WTC11 (cell line): ENCODE data around the gene RPS25. TPM values are rescaled to one million over a fixed set of nuclear protein-coding genes. Genes with fewer than 3 reads are reported as not detected.
A peak's percentile ranks its signal among the peaks of the same experiment; 100 is the strongest.

Experiments
- ATAC-seq: fragments of 200-7000 bp; cut with Tn5 transposase; 2 replicates; pipeline ENCODE4 v1.10.0; 2021; ENCODE audit warnings: mild to moderate bottlenecking, moderate library complexity
- CTCF ChIA-PET: fragments of 300-600 bp; sonication (Branson Sonifier 250); formaldehyde crosslinking; loops from one replicate; lab custom pipeline; 2021; ENCODE audit warnings: antibody characterized with exemption; lab: Charles Lee
- POLR2A ChIA-PET: fragments of 350-600 bp; sonication (Branson Sonifier 250); formaldehyde crosslinking; loops from one replicate; lab custom pipeline; 2021; ENCODE audit warnings: antibody characterized with exemption; lab: Charles Lee
- DNase-seq: peaks from one replicate; pipeline ENCODE4 v3.0.0; 2021; ENCODE audit warnings: low spot score
- H3K27ac Mint-ChIP-seq: 2 replicates; pipeline ENCODE4 v1.8.0; 2021; ENCODE audit warnings: mixed read lengths
- H3K27me3 Mint-ChIP-seq: 2 replicates; pipeline ENCODE4 v1.8.0; 2021; ENCODE audit warnings: low read depth, mild to moderate bottlenecking, moderate library complexity, mixed read lengths
- H3K36me3 Mint-ChIP-seq: 2 replicates; pipeline ENCODE4 v1.8.0; 2021; ENCODE audit warnings: mixed read lengths
- H3K4me1 Mint-ChIP-seq: 2 replicates; pipeline ENCODE4 v1.8.0; 2022; ENCODE audit warnings: mixed read lengths
- H3K4me3 Mint-ChIP-seq: 2 replicates; pipeline ENCODE4 v1.8.0; 2021; ENCODE audit warnings: mild to moderate bottlenecking, moderate library complexity, mixed read lengths
- H3K9me3 Mint-ChIP-seq: 2 replicates; pipeline ENCODE4 v1.8.0; 2021; ENCODE audit warnings: mixed read lengths
- CBFB ChIP-seq: sonication (generic); formaldehyde crosslinking; IDR thresholded peaks from 2 replicates; pipeline ENCODE4 v1.8.1; 2022; ENCODE audit warnings: mild to moderate bottlenecking, low read depth, missing genetic modification reagents
- ESRRA ChIP-seq: sonication (generic); formaldehyde crosslinking; IDR thresholded peaks from 2 replicates; pipeline ENCODE4 v1.8.1; 2022; ENCODE audit warnings: mild to moderate bottlenecking, missing genetic modification reagents, borderline replicate concordance
- OVOL2 ChIP-seq: fragments of 250-450 bp; sonication (Bioruptor Pico); IDR thresholded peaks from 2 replicates; pipeline ENCODE4 v1.9.0; 2021; ENCODE audit warnings: mild to moderate bottlenecking, borderline replicate concordance
- TEAD1 ChIP-seq: sonication (generic); formaldehyde crosslinking; IDR thresholded peaks from 2 replicates; pipeline ENCODE4 v1.8.0; 2022; ENCODE audit warnings: mild to moderate bottlenecking, missing genetic modification reagents
- ZNF232 ChIP-seq: sonication (generic); formaldehyde crosslinking; IDR thresholded peaks from 2 replicates; pipeline ENCODE4 v1.8.0; 2022; ENCODE audit warnings: mild to moderate bottlenecking, missing genetic modification reagents
- ZNF263 ChIP-seq: sonication (generic); formaldehyde crosslinking; IDR thresholded peaks from 2 replicates; pipeline ENCODE4 v1.8.1; 2022; ENCODE audit warnings: low read depth, mild to moderate bottlenecking, moderate library complexity, missing genetic modification reagents
- total RNA-seq: library from RNA; stranded (reverse); gene quantifications from 3 replicates; pipeline ENCODE4 v1.2.3, GENCODE V29; 2021
- TF ChIP-seq, protein P1 (sequence below): sonication (generic); formaldehyde crosslinking; IDR thresholded peaks from 2 replicates; pipeline ENCODE4 v1.8.0; 2023; ENCODE audit warnings: missing genetic modification reagents, mild to moderate bottlenecking, borderline replicate concordance
- TF ChIP-seq, protein P2 (sequence below): fragments of 250-450 bp; sonication (Bioruptor Pico); IDR thresholded peaks from 2 replicates; pipeline ENCODE4 v2.1.2; 2022; ENCODE audit warnings: mild to moderate bottlenecking, moderate library complexity
- TF ChIP-seq, protein P3 (sequence below): fragments of 250-450 bp; sonication (Bioruptor Pico); IDR thresholded peaks from 2 replicates; pipeline ENCODE4 v1.9.0; 2021; ENCODE audit warnings: mild to moderate bottlenecking, borderline replicate concordance
- TF ChIP-seq, protein P4 (sequence below): sonication (generic); formaldehyde crosslinking; IDR thresholded peaks from 2 replicates; pipeline ENCODE4 v1.8.0; 2022; ENCODE audit warnings: mild to moderate bottlenecking, missing genetic modification reagents
- TF ChIP-seq, protein P5 (sequence below): sonication (generic); formaldehyde crosslinking; IDR thresholded peaks from 2 replicates; pipeline ENCODE4 v1.8.1; 2023; ENCODE audit warnings: mild to moderate bottlenecking, missing genetic modification reagents
- TF ChIP-seq, protein P6 (sequence below): sonication (generic); formaldehyde crosslinking; conservative IDR thresholded peaks from 2 replicates; pipeline ENCODE4 v1.8.1; 2023; ENCODE audit warnings: mild to moderate bottlenecking, low read depth, missing genetic modification reagents, moderate library complexity
- TF ChIP-seq, protein P7 (sequence below): sonication (generic); formaldehyde crosslinking; IDR thresholded peaks from 2 replicates; pipeline ENCODE4 v1.8.1; 2022; ENCODE audit warnings: mild to moderate bottlenecking, missing genetic modification reagents, moderate library complexity, borderline replicate concordance
- TF ChIP-seq, protein P8 (sequence below): fragments of 250-450 bp; sonication (Bioruptor Pico); conservative IDR thresholded peaks from 2 replicates; pipeline ENCODE4 v1.9.0; 2021; ENCODE audit warnings: mild to moderate bottlenecking

RPS25 gene
- total RNA-seq, 1 experiment from 2014 or later = 1,349 TPM

DNA sequence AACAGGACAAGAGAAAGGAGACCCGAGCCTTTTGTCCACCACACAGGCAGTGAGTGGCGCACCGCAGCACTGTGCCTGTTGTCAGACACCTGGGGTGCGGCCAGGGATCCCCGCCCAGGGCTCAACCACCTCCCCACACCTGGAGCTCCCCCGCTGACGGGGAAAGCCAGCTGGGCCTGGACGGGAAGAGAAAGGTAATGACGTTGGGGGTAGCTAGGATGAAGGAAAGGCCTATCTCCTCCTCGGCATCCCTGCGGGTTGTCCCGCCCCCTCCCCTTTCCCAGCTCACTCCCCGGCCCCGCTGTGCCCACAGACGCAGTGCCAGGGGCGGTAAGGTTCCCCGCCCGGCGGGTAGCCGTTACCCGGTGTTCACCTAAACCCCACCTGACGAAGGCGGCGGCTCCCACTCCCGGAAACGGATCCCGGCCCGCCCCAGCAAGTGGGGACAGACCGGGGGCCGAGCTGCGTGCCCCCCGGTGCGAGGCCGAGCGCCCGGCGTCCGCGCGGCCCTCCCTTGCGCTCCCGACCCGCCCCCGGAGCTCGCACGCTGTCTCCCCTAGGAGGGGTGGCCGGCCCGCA lies 38.4 kb upstream of the RPS25 start (continued):
- TF ChIP-seq, protein P1, sequence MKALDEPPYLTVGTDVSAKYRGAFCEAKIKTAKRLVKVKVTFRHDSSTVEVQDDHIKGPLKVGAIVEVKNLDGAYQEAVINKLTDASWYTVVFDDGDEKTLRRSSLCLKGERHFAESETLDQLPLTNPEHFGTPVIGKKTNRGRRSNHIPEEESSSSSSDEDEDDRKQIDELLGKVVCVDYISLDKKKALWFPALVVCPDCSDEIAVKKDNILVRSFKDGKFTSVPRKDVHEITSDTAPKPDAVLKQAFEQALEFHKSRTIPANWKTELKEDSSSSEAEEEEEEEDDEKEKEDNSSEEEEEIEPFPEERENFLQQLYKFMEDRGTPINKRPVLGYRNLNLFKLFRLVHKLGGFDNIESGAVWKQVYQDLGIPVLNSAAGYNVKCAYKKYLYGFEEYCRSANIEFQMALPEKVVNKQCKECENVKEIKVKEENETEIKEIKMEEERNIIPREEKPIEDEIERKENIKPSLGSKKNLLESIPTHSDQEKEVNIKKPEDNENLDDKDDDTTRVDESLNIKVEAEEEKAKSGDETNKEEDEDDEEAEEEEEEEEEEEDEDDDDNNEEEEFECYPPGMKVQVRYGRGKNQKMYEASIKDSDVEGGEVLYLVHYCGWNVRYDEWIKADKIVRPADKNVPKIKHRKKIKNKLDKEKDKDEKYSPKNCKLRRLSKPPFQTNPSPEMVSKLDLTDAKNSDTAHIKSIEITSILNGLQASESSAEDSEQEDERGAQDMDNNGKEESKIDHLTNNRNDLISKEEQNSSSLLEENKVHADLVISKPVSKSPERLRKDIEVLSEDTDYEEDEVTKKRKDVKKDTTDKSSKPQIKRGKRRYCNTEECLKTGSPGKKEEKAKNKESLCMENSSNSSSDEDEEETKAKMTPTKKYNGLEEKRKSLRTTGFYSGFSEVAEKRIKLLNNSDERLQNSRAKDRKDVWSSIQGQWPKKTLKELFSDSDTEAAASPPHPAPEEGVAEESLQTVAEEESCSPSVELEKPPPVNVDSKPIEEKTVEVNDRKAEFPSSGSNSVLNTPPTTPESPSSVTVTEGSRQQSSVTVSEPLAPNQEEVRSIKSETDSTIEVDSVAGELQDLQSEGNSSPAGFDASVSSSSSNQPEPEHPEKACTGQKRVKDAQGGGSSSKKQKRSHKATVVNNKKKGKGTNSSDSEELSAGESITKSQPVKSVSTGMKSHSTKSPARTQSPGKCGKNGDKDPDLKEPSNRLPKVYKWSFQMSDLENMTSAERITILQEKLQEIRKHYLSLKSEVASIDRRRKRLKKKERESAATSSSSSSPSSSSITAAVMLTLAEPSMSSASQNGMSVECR (CRISPR knock-in tag) = peak; percentile 64; the same call in 1 of the 2 replicates
- no peak for TF ChIP-seq ESRRA
- TF ChIP-seq, protein P2, sequence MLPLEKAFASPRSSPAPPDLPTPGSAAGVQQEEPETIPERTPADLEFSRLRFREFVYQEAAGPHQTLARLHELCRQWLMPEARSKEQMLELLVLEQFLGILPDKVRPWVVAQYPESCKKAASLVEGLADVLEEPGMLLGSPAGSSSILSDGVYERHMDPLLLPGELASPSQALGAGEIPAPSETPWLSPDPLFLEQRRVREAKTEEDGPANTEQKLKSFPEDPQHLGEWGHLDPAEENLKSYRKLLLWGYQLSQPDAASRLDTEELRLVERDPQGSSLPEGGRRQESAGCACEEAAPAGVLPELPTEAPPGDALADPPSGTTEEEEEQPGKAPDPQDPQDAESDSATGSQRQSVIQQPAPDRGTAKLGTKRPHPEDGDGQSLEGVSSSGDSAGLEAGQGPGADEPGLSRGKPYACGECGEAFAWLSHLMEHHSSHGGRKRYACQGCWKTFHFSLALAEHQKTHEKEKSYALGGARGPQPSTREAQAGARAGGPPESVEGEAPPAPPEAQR (CRISPR knock-in tag) = no peak
- TF ChIP-seq ZNF263 (CRISPR knock-in tag) = no peak
- TF ChIP-seq, protein P3, sequence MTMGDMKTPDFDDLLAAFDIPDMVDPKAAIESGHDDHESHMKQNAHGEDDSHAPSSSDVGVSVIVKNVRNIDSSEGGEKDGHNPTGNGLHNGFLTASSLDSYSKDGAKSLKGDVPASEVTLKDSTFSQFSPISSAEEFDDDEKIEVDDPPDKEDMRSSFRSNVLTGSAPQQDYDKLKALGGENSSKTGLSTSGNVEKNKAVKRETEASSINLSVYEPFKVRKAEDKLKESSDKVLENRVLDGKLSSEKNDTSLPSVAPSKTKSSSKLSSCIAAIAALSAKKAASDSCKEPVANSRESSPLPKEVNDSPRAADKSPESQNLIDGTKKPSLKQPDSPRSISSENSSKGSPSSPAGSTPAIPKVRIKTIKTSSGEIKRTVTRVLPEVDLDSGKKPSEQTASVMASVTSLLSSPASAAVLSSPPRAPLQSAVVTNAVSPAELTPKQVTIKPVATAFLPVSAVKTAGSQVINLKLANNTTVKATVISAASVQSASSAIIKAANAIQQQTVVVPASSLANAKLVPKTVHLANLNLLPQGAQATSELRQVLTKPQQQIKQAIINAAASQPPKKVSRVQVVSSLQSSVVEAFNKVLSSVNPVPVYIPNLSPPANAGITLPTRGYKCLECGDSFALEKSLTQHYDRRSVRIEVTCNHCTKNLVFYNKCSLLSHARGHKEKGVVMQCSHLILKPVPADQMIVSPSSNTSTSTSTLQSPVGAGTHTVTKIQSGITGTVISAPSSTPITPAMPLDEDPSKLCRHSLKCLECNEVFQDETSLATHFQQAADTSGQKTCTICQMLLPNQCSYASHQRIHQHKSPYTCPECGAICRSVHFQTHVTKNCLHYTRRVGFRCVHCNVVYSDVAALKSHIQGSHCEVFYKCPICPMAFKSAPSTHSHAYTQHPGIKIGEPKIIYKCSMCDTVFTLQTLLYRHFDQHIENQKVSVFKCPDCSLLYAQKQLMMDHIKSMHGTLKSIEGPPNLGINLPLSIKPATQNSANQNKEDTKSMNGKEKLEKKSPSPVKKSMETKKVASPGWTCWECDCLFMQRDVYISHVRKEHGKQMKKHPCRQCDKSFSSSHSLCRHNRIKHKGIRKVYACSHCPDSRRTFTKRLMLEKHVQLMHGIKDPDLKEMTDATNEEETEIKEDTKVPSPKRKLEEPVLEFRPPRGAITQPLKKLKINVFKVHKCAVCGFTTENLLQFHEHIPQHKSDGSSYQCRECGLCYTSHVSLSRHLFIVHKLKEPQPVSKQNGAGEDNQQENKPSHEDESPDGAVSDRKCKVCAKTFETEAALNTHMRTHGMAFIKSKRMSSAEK (CRISPR knock-in tag) = no peak
- TF ChIP-seq CBFB (CRISPR knock-in tag) = no peak
- TF ChIP-seq ZNF232 = no peak
- TF ChIP-seq, protein P4, sequence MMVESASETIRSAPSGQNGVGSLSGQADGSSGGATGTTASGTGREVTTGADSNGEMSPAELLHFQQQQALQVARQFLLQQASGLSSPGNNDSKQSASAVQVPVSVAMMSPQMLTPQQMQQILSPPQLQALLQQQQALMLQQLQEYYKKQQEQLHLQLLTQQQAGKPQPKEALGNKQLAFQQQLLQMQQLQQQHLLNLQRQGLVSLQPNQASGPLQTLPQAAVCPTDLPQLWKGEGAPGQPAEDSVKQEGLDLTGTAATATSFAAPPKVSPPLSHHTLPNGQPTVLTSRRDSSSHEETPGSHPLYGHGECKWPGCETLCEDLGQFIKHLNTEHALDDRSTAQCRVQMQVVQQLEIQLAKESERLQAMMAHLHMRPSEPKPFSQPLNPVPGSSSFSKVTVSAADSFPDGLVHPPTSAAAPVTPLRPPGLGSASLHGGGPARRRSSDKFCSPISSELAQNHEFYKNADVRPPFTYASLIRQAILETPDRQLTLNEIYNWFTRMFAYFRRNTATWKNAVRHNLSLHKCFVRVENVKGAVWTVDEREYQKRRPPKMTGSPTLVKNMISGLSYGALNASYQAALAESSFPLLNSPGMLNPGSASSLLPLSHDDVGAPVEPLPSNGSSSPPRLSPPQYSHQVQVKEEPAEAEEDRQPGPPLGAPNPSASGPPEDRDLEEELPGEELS (CRISPR knock-in tag) = 0 out of 2 replicates have a peak, but pooled peaks have one; percentile 8
- no peak for TF ChIP-seq OVOL2 (CRISPR knock-in tag)
- TF ChIP-seq, protein P5, sequence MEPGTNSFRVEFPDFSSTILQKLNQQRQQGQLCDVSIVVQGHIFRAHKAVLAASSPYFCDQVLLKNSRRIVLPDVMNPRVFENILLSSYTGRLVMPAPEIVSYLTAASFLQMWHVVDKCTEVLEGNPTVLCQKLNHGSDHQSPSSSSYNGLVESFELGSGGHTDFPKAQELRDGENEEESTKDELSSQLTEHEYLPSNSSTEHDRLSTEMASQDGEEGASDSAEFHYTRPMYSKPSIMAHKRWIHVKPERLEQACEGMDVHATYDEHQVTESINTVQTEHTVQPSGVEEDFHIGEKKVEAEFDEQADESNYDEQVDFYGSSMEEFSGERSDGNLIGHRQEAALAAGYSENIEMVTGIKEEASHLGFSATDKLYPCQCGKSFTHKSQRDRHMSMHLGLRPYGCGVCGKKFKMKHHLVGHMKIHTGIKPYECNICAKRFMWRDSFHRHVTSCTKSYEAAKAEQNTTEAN (CRISPR knock-in tag) = no peak

DNA sequence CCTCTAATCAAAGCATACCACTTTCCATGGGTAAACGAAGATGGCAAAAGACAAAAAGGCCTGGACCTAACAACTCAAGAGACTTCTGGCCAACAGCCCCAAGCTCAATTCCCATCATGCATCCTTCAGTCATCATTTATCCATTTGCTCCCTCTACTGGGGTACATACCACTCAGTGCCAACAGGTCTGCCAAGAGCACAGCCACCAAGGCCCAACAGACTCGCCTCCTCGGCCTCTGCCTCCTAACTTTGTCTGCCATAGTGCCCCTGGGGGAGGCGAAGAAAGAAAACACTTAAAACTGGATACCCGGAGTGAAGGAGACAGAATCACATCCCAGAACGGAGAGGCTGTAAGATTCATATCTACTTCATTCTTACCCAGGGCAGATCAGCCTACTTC lies 37.8 kb upstream of the RPS25 start:
- peaks cover 17% of the 10 kb centered on the region for H3K4me1 Mint-ChIP-seq
- H3K27ac Mint-ChIP-seq = peak overlapping the region; percentile 88
- POLR2A ChIA-PET = interaction anchor here (0.9 to 2.6 kb wide), 5 partner anchors 9 to 145 kb away, joined by 3 to 20 read pairs (median 5); partner anchors contain the start of genes HMBS, NLRX1 and VPS11
- CTCF ChIA-PET = interaction anchor here (0.7 to 3.0 kb wide), 8 partner anchors 11 to 265 kb away, joined by 3 to 14 read pairs (median 3); partner anchors contain the start of genes CBL, CENATAC and VPS11
- H3K27me3 Mint-ChIP-seq = no peaks in the 10 kb centered on the region
- no peaks in the 10 kb centered on the region for H3K9me3 Mint-ChIP-seq
- H3K4me3 Mint-ChIP-seq = peak overlapping the region; percentile 89
- peaks cover 51% of the 10 kb centered on the region for H3K36me3 Mint-ChIP-seq
- DNase-seq = no peak
- ATAC-seq = no peak
- TF ChIP-seq CBFB (CRISPR knock-in tag) (no peak), TEAD1 (CRISPR knock-in tag) (no peak)
- TF ChIP-seq, protein P6, sequence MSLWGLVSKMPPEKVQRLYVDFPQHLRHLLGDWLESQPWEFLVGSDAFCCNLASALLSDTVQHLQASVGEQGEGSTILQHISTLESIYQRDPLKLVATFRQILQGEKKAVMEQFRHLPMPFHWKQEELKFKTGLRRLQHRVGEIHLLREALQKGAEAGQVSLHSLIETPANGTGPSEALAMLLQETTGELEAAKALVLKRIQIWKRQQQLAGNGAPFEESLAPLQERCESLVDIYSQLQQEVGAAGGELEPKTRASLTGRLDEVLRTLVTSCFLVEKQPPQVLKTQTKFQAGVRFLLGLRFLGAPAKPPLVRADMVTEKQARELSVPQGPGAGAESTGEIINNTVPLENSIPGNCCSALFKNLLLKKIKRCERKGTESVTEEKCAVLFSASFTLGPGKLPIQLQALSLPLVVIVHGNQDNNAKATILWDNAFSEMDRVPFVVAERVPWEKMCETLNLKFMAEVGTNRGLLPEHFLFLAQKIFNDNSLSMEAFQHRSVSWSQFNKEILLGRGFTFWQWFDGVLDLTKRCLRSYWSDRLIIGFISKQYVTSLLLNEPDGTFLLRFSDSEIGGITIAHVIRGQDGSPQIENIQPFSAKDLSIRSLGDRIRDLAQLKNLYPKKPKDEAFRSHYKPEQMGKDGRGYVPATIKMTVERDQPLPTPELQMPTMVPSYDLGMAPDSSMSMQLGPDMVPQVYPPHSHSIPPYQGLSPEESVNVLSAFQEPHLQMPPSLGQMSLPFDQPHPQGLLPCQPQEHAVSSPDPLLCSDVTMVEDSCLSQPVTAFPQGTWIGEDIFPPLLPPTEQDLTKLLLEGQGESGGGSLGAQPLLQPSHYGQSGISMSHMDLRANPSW (CRISPR knock-in tag) = no peak
- TF ChIP-seq, protein P7, sequence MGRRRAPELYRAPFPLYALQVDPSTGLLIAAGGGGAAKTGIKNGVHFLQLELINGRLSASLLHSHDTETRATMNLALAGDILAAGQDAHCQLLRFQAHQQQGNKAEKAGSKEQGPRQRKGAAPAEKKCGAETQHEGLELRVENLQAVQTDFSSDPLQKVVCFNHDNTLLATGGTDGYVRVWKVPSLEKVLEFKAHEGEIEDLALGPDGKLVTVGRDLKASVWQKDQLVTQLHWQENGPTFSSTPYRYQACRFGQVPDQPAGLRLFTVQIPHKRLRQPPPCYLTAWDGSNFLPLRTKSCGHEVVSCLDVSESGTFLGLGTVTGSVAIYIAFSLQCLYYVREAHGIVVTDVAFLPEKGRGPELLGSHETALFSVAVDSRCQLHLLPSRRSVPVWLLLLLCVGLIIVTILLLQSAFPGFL = no peak
- TF ChIP-seq, protein P8, sequence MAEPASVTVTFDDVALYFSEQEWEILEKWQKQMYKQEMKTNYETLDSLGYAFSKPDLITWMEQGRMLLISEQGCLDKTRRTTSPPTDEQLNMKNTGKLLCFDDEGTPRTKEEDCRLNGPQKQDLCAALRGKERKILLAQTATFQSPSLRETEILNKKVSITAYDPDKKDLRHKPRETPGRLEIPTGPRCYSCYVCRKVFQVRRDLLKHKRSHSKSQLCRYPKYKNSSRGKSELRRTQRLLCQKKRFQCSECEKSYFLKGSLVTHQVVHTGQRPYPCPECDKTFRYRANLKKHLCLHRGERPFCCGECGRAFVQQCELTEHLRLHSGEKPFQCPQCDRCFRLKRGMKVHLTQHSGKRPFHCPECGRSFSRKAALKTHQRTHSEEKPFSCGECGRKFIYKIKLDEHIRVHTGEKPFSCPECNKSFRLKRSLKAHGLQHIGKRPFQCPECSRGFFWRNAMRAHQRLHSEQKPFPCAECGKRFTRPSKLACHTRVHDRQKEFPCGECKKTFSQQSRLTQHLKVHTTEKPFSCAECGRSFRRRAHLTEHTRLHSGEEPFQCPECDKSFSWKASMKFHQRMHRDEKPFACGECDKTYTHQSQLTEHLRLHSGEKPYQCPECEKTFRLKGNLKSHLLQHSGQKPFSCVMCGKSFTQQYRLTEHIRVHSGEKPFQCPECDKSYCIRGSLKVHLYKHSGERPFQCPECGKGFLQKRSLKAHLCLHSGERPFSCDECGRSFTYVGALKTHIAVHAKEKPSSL (CRISPR knock-in tag) = no peak
